Caco-2 (cell line): Measurements from ENCODE around the gene ITPRIP. TPM values are rescaled to one million over a fixed set of nuclear protein-coding genes. Genes with fewer than 3 reads are reported as not detected.

ENCODE experiments used
- BruUV-seq: library from RNA; stranded (reverse); fragments of 400-500 nt; replicated peaks from 2 replicates; lab custom pipeline; 2021; lab: Mats Ljungman, UMichigan
- CTCF ChIA-PET: fragments of 300-600 bp; sonication (Branson Sonifier 250); formaldehyde crosslinking; loops from one replicate; lab custom pipeline; 2022; ENCODE audit warnings: antibody characterized with exemption; lab: Charles Lee
- POLR2A ChIA-PET: fragments of 300-600 bp; sonication (Branson Sonifier 250); formaldehyde crosslinking; loops from one replicate; lab custom pipeline; 2022; ENCODE audit warnings: antibody characterized with exemption; lab: Charles Lee
- DNase-seq, 2 experiments: peaks; one replicate each; pipeline versions ENCODE4 v3.0.0 to v3.0.0-alpha.2; 2020 to 2022
- H3K27me3 ChIP-seq: replicated peaks from 2 replicates; pipeline ENCODE4 v1.6.0; 2011; ENCODE audit warnings: low read length; ENCODE audit not compliant: control insufficient read depth, insufficient read depth
- H3K36me3 ChIP-seq: 2 replicates; pipeline ENCODE4 v1.5.1; 2011; ENCODE audit warnings: low read length; ENCODE audit not compliant: control insufficient read depth, insufficient read depth
- H3K4me1 ChIP-seq: fragments of 250-450 bp; sonication (Bioruptor Pico); 2 replicates; pipeline ENCODE4 v1.5.1; 2020; ENCODE audit warnings: mild to moderate bottlenecking
- H3K4me3 ChIP-seq: 2 replicates; pipeline ENCODE4 v1.5.1; 2011; ENCODE audit warnings: low read depth, mild to moderate bottlenecking, control low read depth, low read length
- H3K9me3 ChIP-seq: fragments of 250-450 bp; sonication (Bioruptor Pico); 2 replicates; pipeline ENCODE4 v1.5.1; 2020; ENCODE audit warnings: mild to moderate bottlenecking, moderate library complexity
- H3K27ac Mint-ChIP-seq: one replicate; pipeline ENCODE4 v1.8.0; 2022; ENCODE audit warnings: mixed read lengths; ENCODE audit not compliant: unreplicated experiment
- H3K27me3 Mint-ChIP-seq: one replicate; pipeline ENCODE4 v1.8.0; 2022; ENCODE audit warnings: mixed read lengths; ENCODE audit not compliant: insufficient read depth, unreplicated experiment
- H3K36me3 Mint-ChIP-seq: one replicate; pipeline ENCODE4 v1.8.0; 2022; ENCODE audit warnings: mild to moderate bottlenecking, mixed read lengths; ENCODE audit not compliant: insufficient read depth, unreplicated experiment
- H3K4me1 Mint-ChIP-seq: one replicate; pipeline ENCODE4 v1.8.0; 2022; ENCODE audit warnings: low read depth, mixed read lengths; ENCODE audit not compliant: unreplicated experiment
- H3K4me3 Mint-ChIP-seq: one replicate; pipeline ENCODE4 v1.8.0; 2022; ENCODE audit warnings: mild to moderate bottlenecking, moderate library complexity, mixed read lengths; ENCODE audit not compliant: unreplicated experiment
- H3K9me3 Mint-ChIP-seq: one replicate; pipeline ENCODE4 v1.8.0; 2022; ENCODE audit warnings: mixed read lengths; ENCODE audit not compliant: unreplicated experiment
- CTCF ChIP-seq, 2 experiments: fragments of 200-600 bp in 1 of 2; IDR thresholded peaks; 1 replicate in 1 of 2; 2 replicates in 1 of 2; pipeline versions ENCODE4 v1.5.1 to v1.8.0; 2011 to 2022; ENCODE audit warnings: antibody characterized with exemption in 1 of 2, control low read depth in 1 of 2, inconsistent platforms in 1 of 2, low read depth in 1 of 2, low read length in 1 of 2, mild to moderate bottlenecking in 1 of 2, moderate library complexity in 1 of 2; ENCODE audit not compliant: insufficient read depth in 1 of 2, severe bottlenecking in 1 of 2, unreplicated experiment in 1 of 2
- intact Hi-C: fragments of 100-400 bp; cut with micrococcal nuclease; formaldehyde crosslinking; loops from one replicate; pipeline ENCODE4 v1.10.0; 2022; ENCODE audit not compliant: unreplicated experiment
- total RNA-seq: library from RNA; stranded (reverse); gene quantifications from 2 replicates; pipeline ENCODE4 v1.2.3, GENCODE V29; 2022

Gene ITPRIP
- total RNA-seq, 1 experiment from 2014 or later = 3.1 TPM

GRCh38 chr10:104380336-104380735, 42.1 kb upstream of the ITPRIP start:
- CTCF ChIA-PET = no interaction called here
- H3K4me1 Mint-ChIP-seq = no peaks in the 10 kb centered on the region
- peaks cover 15% of the 10 kb centered on the region for H3K27me3 Mint-ChIP-seq

GRCh38 chr10:104376784-104377300, 38.6 kb upstream of the ITPRIP start:
- H3K4me1 ChIP-seq = no peaks in the 10 kb centered on the region
- DNase-seq = no peak
- BruUV-seq = no TSS peak
- H3K4me3 Mint-ChIP-seq = no peak overlapping the region
- no peaks in the 10 kb centered on the region for H3K36me3 Mint-ChIP-seq
- H3K4me3 ChIP-seq = no peak overlapping the region
- TF ChIP-seq CTCF (IDR thresholded peaks at IDR 0.05; ENCODE audit: insufficient read depth in 1 of 2, low read depth in 1 of 2, low read length in 1 of 2, severe bottlenecking in 1 of 2, unreplicated experiment in 1 of 2) = no peak
- ChIA-PET CTCF (no interaction called here), POLR2A (no interaction called here)
- no peaks in the 10 kb centered on the region for H3K9me3 Mint-ChIP-seq
- no peaks in the 10 kb centered on the region for H3K27me3 ChIP-seq
- no peaks in the 10 kb centered on the region; the same call in 1 of the 2 replicates for H3K9me3 ChIP-seq
- intact Hi-C loops = no loop called here
- H3K4me1 Mint-ChIP-seq = no peaks in the 10 kb centered on the region
- peaks cover 15% of the 10 kb centered on the region for H3K27me3 Mint-ChIP-seq
- H3K36me3 ChIP-seq = no peaks in the 10 kb centered on the region
- H3K27ac Mint-ChIP-seq = no peak overlapping the region

More at GRCh38 chr10:104380336-104380735, 42.1 kb upstream of the ITPRIP start:
- no peak for DNase-seq
- no TSS peak for BruUV-seq
- no peaks in the 10 kb centered on the region for H3K36me3 ChIP-seq
- intact Hi-C loops = no loop called here
- H3K4me1 ChIP-seq = no peaks in the 10 kb centered on the region
- POLR2A ChIA-PET = no interaction called here
- H3K9me3 ChIP-seq = no peaks in the 10 kb centered on the region
- H3K9me3 Mint-ChIP-seq = peaks cover 6% of the 10 kb centered on the region
- no peak for TF ChIP-seq CTCF (IDR thresholded peaks at IDR 0.05; ENCODE audit: insufficient read depth in 1 of 2, low read depth in 1 of 2, low read length in 1 of 2, severe bottlenecking in 1 of 2, unreplicated experiment in 1 of 2)
- no peak overlapping the region for H3K27ac Mint-ChIP-seq
- no peaks in the 10 kb centered on the region for H3K36me3 Mint-ChIP-seq
- H3K4me3 Mint-ChIP-seq = no peak overlapping the region
- H3K27me3 ChIP-seq = no peaks in the 10 kb centered on the region
- H3K4me3 ChIP-seq = no peak overlapping the region

GRCh38 chr10:104374591-104374990, 36.3 kb upstream of the ITPRIP start:
- Mint-ChIP-seq H3K36me3 (no peaks in the 10 kb centered on the region), H3K4me3 (no peak overlapping the region), H3K27me3 (peaks cover 15% of the 10 kb centered on the region), H3K9me3 (no peaks in the 10 kb centered on the region), H3K27ac (no peak overlapping the region), H3K4me1 (no peaks in the 10 kb centered on the region)
- no TSS peak for BruUV-seq
- POLR2A ChIA-PET = no interaction called here
- H3K36me3 ChIP-seq = no peaks in the 10 kb centered on the region
- no peaks in the 10 kb centered on the region for H3K27me3 ChIP-seq
- H3K9me3 ChIP-seq = peaks cover 5% of the 10 kb centered on the region
- no peak overlapping the region for H3K4me3 ChIP-seq
- CTCF ChIA-PET = no interaction called here
- intact Hi-C loops = no loop called here
- TF ChIP-seq CTCF (IDR thresholded peaks at IDR 0.05; ENCODE audit: insufficient read depth in 1 of 2, low read depth in 1 of 2, low read length in 1 of 2, severe bottlenecking in 1 of 2, unreplicated experiment in 1 of 2) = no peak
- no peaks in the 10 kb centered on the region for H3K4me1 ChIP-seq
- no peak for DNase-seq
